Fibroblast of lung (primary cell): ENCODE results near the gene ADH4. TPM values are rescaled to one million over a fixed set of nuclear protein-coding genes. Genes with fewer than 3 reads are reported as not detected.

ENCODE experiments used
- DNase-seq, 2 donors: peaks; one replicate each; pipeline versions ENCODE4 v3.0.0 to v3.0.0-alpha.2; 2010; ENCODE audit warnings: low read depth in 2 of 2
- H2AFZ ChIP-seq: 2 replicates; pipeline ENCODE4 v1.5.1; 2012; ENCODE audit warnings: low read length, control low read depth, inconsistent platforms
- H3K27ac ChIP-seq: 2 replicates; pipeline ENCODE4 v1.5.1; 2011; ENCODE audit warnings: low read length, control low read depth; ENCODE audit not compliant: insufficient read depth
- H3K27me3 ChIP-seq: 2 replicates; pipeline ENCODE4 v1.5.1; 2011; ENCODE audit warnings: mild to moderate bottlenecking, low read length; ENCODE audit not compliant: control insufficient read depth, insufficient read depth
- H3K36me3 ChIP-seq: 2 replicates; pipeline ENCODE4 v1.5.1; 2011; ENCODE audit warnings: low read length; ENCODE audit not compliant: control insufficient read depth, insufficient read depth
- H3K4me1 ChIP-seq: 2 replicates; pipeline ENCODE4 v1.5.1; 2011; ENCODE audit warnings: low read length; ENCODE audit not compliant: control insufficient read depth, insufficient read depth; ENCODE audit errors: extremely low read depth
- H3K4me2 ChIP-seq: 2 replicates; pipeline ENCODE4 v1.5.1; 2011; ENCODE audit warnings: low read length, control low read depth; ENCODE audit not compliant: insufficient read depth; ENCODE audit errors: extremely low read depth
- H3K4me3 ChIP-seq, 4 experiments: fragments of 200-600 bp in 1 of 4; sonication (generic) in 1 of 4; replicated peaks in 1 of 4; 2 replicates each; pipeline ENCODE4 v1.5.1; 2011 to 2016; ENCODE audit warnings: low read length in 4 of 4, low read depth in 3 of 4, mild to moderate bottlenecking in 3 of 4, control low read depth in 2 of 4, inconsistent platforms in 1 of 4, mixed read lengths in 1 of 4; ENCODE audit not compliant: insufficient read depth in 1 of 4; ENCODE audit errors: control extremely low read depth in 1 of 4
- H3K79me2 ChIP-seq: 2 replicates; pipeline ENCODE4 v1.5.1; 2012; ENCODE audit warnings: mild to moderate bottlenecking, low read length, inconsistent platforms; ENCODE audit not compliant: control insufficient read depth, insufficient read depth
- H3K9ac ChIP-seq: 2 replicates; pipeline ENCODE4 v1.5.1; 2011; ENCODE audit warnings: mild to moderate bottlenecking, low read length, control low read depth; ENCODE audit not compliant: insufficient read depth
- H3K9me3 ChIP-seq: 2 replicates; pipeline ENCODE4 v1.5.1; 2012; ENCODE audit warnings: low read depth, low read length; ENCODE audit not compliant: control insufficient read depth, insufficient read depth
- H4K20me1 ChIP-seq: 2 replicates; pipeline ENCODE4 v1.5.1; 2011; ENCODE audit warnings: low read length; ENCODE audit not compliant: control insufficient read depth, insufficient read depth; ENCODE audit errors: extremely low read depth
- EZH2 ChIP-seq: IDR thresholded peaks from 2 replicates; pipeline ENCODE4 v1.5.1; 2012; ENCODE audit warnings: low read length, control low read depth, mild to moderate bottlenecking; ENCODE audit errors: missing control alignments
- polyA plus RNA-seq, 2 donors: library from polyadenylated mRNA; depleted of rRNA in 1 of 2; stranded (reverse) in 1 of 2; unstranded in 1 of 2; fragments of >200 nt; gene quantifications; 2 replicates each; pipeline ENCODE4 v1.2.1, GENCODE V29; 2011 to 2012; ENCODE audit warnings: missing spikeins in 1 of 2
- total RNA-seq: library from RNA; depleted of rRNA; stranded (reverse); fragments of >200 nt; gene quantifications from 2 replicates; pipeline ENCODE4 v1.2.1, GENCODE V29; 2014
- TF ChIP-seq, protein P1 (sequence below), 2 donors: IDR thresholded peaks in 1 of 2; conservative IDR thresholded peaks in 1 of 2; 1 replicate in 1 of 2; 2 replicates in 1 of 2; pipeline ENCODE4 v1.5.1; 2011 to 2012; ENCODE audit warnings: low read length in 2 of 2, control low read depth in 1 of 2, inconsistent platforms in 1 of 2, low read depth in 1 of 2, mild to moderate bottlenecking in 1 of 2

Gene ADH4
- total and polyA plus RNA-seq, 2 donors (not counting 1 experiment from before 2014, with no cell fraction given): 0.03 TPM; not detected in 1

DNA sequence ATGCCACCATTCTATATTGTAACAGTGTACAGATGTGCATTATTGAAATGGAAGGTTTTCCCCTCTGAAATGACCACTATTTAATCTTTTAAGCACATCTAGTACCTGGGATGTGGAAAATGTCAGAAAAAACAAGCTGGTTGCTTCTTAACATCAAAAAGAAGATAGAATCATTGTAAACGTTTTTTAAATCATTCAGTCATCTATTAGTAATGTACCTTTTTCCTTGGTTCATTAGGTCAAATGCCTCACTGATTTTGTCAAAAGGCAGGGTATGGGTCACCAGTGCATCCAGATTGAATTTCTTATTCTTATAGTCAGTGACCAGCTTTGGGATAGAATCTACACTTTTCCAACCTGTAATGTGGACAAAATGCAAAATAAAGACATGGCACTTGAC lies 17.7 kb downstream of the ADH4 start:
- Histone ChIP-seq H3K27ac (no peak overlapping the region), H2AFZ (no peak overlapping the region)

DNA sequence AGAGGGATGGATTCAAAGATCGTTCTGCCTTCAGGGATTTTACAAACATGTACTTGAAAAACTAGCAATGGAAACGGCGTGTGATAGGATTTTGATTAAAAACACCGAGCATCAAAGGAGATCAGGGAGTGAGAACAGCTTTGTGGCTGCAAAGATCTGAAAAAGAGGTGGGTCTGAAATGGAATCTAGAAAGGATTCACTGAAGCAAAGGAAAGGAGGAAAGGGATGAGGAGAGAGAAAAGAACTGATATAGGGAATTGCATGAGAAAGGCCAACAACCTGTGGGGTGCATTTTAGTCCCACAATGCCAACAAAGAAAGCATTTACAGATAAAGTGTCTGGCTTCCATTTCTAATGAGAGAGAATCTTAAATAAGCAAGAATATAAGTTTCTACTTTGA lies 23.1 kb downstream of the ADH4 start:
- no peaks in the 10 kb centered on the region for H3K36me3 ChIP-seq

More for the DNA sequence above, 17.7 kb downstream of the ADH4 start:
- H3K4me2 ChIP-seq: no peak overlapping the region
- H4K20me1 ChIP-seq: no peaks in the 10 kb centered on the region
- no peak for DNase-seq
- no peak for TF ChIP-seq EZH2
- TF ChIP-seq, protein P1, sequence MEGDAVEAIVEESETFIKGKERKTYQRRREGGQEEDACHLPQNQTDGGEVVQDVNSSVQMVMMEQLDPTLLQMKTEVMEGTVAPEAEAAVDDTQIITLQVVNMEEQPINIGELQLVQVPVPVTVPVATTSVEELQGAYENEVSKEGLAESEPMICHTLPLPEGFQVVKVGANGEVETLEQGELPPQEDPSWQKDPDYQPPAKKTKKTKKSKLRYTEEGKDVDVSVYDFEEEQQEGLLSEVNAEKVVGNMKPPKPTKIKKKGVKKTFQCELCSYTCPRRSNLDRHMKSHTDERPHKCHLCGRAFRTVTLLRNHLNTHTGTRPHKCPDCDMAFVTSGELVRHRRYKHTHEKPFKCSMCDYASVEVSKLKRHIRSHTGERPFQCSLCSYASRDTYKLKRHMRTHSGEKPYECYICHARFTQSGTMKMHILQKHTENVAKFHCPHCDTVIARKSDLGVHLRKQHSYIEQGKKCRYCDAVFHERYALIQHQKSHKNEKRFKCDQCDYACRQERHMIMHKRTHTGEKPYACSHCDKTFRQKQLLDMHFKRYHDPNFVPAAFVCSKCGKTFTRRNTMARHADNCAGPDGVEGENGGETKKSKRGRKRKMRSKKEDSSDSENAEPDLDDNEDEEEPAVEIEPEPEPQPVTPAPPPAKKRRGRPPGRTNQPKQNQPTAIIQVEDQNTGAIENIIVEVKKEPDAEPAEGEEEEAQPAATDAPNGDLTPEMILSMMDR (conservative IDR thresholded peaks at IDR 0.05 in 1 of 2, IDR thresholded peaks at IDR 0.05 in 1 of 2; ENCODE audit: low read depth in 1 of 2, low read length in 2 of 2): no peak
- H3K9me3 ChIP-seq: no peaks in the 10 kb centered on the region
- H3K79me2 ChIP-seq: no peaks in the 10 kb centered on the region
- H3K4me3 ChIP-seq: no peak overlapping the region
- H3K9ac ChIP-seq: no peak overlapping the region
- H3K27me3 ChIP-seq: no peaks in the 10 kb centered on the region
- H3K4me1 ChIP-seq: no peaks in the 10 kb centered on the region
- H3K36me3 ChIP-seq: no peaks in the 10 kb centered on the region

DNA sequence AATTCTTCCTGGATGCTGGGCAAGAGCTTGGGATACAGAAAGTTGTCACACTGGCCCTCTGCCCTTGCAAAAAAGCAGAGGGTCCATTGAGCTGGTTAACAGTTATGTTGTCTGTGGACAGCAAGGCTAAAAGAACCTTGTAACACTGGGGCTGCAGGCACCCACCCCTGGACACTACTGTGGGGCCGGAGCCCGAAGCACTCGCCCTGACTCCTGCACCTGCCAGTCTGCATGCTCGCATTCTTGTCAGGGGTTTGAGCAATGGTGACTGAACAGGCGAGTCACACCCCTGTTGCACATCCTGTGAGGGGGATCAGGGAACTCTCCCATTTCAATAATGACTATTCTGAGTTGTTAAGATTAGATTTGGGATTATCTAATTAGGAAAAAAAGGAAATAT lies 23.6 kb downstream of the ADH4 start:
- TF ChIP-seq, protein P1 (conservative IDR thresholded peaks at IDR 0.05 in 1 of 2, IDR thresholded peaks at IDR 0.05 in 1 of 2; ENCODE audit: low read depth in 1 of 2, low read length in 2 of 2): no peak
- TF ChIP-seq EZH2: no peak
- H3K4me2 ChIP-seq: no peak overlapping the region

More for the DNA sequence above, 23.1 kb downstream of the ADH4 start:
- Histone ChIP-seq H3K9me3 (no peaks in the 10 kb centered on the region), H3K79me2 (no peaks in the 10 kb centered on the region), H3K4me2 (no peak overlapping the region), H3K4me1 (no peaks in the 10 kb centered on the region), H3K27me3 (no peaks in the 10 kb centered on the region), H3K9ac (no peak overlapping the region), H4K20me1 (no peaks in the 10 kb centered on the region), H3K27ac (no peak overlapping the region), H3K4me3 (no peak overlapping the region), H2AFZ (no peak overlapping the region)
- TF ChIP-seq, protein P1 (conservative IDR thresholded peaks at IDR 0.05 in 1 of 2, IDR thresholded peaks at IDR 0.05 in 1 of 2; ENCODE audit: low read depth in 1 of 2, low read length in 2 of 2): no peak
- no peak for TF ChIP-seq EZH2
- no peak for DNase-seq

More for the DNA sequence above, 23.6 kb downstream of the ADH4 start:
- Histone ChIP-seq H3K27me3 (no peaks in the 10 kb centered on the region), H2AFZ (no peak overlapping the region), H3K4me1 (no peaks in the 10 kb centered on the region), H3K4me3 (no peak overlapping the region), H3K9me3 (no peaks in the 10 kb centered on the region), H3K36me3 (no peaks in the 10 kb centered on the region), H4K20me1 (no peaks in the 10 kb centered on the region), H3K27ac (no peak overlapping the region), H3K79me2 (no peaks in the 10 kb centered on the region), H3K9ac (no peak overlapping the region)
- DNase-seq: no peak
